Mucosa of descending colon (tissue), 3 donors: ENCODE measurements around the gene AMBRA1. TPM values are rescaled to one million over a fixed set of nuclear protein-coding genes. Genes with fewer than 3 reads are reported as not detected.

Experiments used
- ATAC-seq: fragments of 200-7000 bp; cut with Tn5 transposase; one replicate; pipeline ENCODE4 v1.9.1; 2020; ENCODE audit warnings: mild to moderate bottlenecking, moderate library complexity
- DNase-seq, 3 donors: peaks; one replicate each; pipeline ENCODE4 v3.0.0-alpha.2; 2020
- H3K36me3 ChIP-seq: fragments of 200-600 bp; one replicate; pipeline ENCODE4 v1.8.0; 2021; ENCODE audit warnings: low read depth, mild to moderate bottlenecking
- H3K4me1 ChIP-seq: fragments of 200-600 bp; one replicate; pipeline ENCODE4 v1.8.0; 2021; ENCODE audit warnings: low read depth, mild to moderate bottlenecking
- H3K4me3 ChIP-seq: fragments of 200-600 bp; one replicate; pipeline ENCODE4 v1.8.0; 2021; ENCODE audit warnings: mild to moderate bottlenecking
- H3K9me3 ChIP-seq: fragments of 200-600 bp; one replicate; pipeline ENCODE4 v1.8.0; 2021; ENCODE audit warnings: mild to moderate bottlenecking
- CTCF ChIP-seq: fragments of 200-600 bp; IDR thresholded peaks from one replicate; pipeline ENCODE4 v1.8.0; 2022; ENCODE audit warnings: antibody characterized with exemption, mild to moderate bottlenecking
- intact Hi-C, 2 donors: fragments of 100-400 bp; cut with DNase I in 1 of 2; cut with micrococcal nuclease in 1 of 2; formaldehyde crosslinking; loops; one replicate each; pipeline versions ENCODE4 v1.11.0 to v1.11.1; 2022; cut with DNase I, micrococcal nuclease
- total RNA-seq, 3 donors: library from RNA; stranded (reverse); fragmentation: NEBNext Ultra II Directional in 2 of 3; extraction: Animal tissue kit (Norgen Biotek cat#: 25700) in 2 of 3; gene quantifications; one replicate each; pipeline versions ENCODE4 v1.2.1 to v1.2.4, GENCODE V29; 2021 to 2023
- donor health status: DM: no; HTN: no; CAD: no; lungs with moderate emphysema.
- donor health status: DM: no; HTN: no; CAD: no.
- donor health status: DM: no; HTN: yes; CAD: no.

Gene AMBRA1
- total RNA-seq, 3 donors from 2014 or later = 42.0 to 46.7 (median 45.2) TPM

- H3K36me3 ChIP-seq = no peaks in the 10 kb centered on the region
- no peak for DNase-seq
- peaks cover 12% of the 10 kb centered on the region for H3K4me1 ChIP-seq
- TF ChIP-seq CTCF = no peak
- H3K9me3 ChIP-seq = no peaks in the 10 kb centered on the region
- no peak for ATAC-seq
- intact Hi-C loops = no loop called here
- H3K4me3 ChIP-seq = no peak overlapping the region
These were observed 240.1 kb downstream of the AMBRA1 start for GRCh38 chr11:46353698-46354097.

- H3K36me3 ChIP-seq = no peaks in the 10 kb centered on the region
- no peaks in the 10 kb centered on the region for H3K9me3 ChIP-seq
- peaks cover 18% of the 10 kb centered on the region for H3K4me1 ChIP-seq
- DNase-seq (peak in 2 of 3 donors; percentile 51 to 81), ATAC-seq (peak; percentile 16)
- no peak overlapping the region for H3K4me3 ChIP-seq
- TF ChIP-seq CTCF = peak; percentile 55
- intact Hi-C loops = no loop called here
These were observed 241.6 kb downstream of the AMBRA1 start for GRCh38 chr11:46352063-46352841.

GRCh38 chr11:46351606-46352005 lies 242.2 kb downstream of the AMBRA1 start:
- Histone ChIP-seq H3K36me3 (no peaks in the 10 kb centered on the region), H3K4me3 (no peak overlapping the region), H3K4me1 (peaks cover 18% of the 10 kb centered on the region), H3K9me3 (no peaks in the 10 kb centered on the region)
- no peak for DNase-seq
- TF ChIP-seq CTCF = no peak
- intact Hi-C loops = no loop called here
- ATAC-seq = no peak

GRCh38 chr11:46351148-46351547 lies 242.7 kb downstream of the AMBRA1 start:
- no peak for DNase-seq
- intact Hi-C loops = no loop called here
- Histone ChIP-seq H3K4me1 (peaks cover 18% of the 10 kb centered on the region), H3K4me3 (no peak overlapping the region), H3K36me3 (no peaks in the 10 kb centered on the region), H3K9me3 (no peaks in the 10 kb centered on the region)
- no peak for ATAC-seq
- no peak for TF ChIP-seq CTCF

GRCh38 chr11:46350695-46351094 lies 243.1 kb downstream of the AMBRA1 start:
- DNase-seq (no peak), ATAC-seq (no peak)
- Histone ChIP-seq H3K9me3 (no peaks in the 10 kb centered on the region), H3K4me3 (no peak overlapping the region), H3K4me1 (peaks cover 18% of the 10 kb centered on the region), H3K36me3 (no peaks in the 10 kb centered on the region)
- no peak for TF ChIP-seq CTCF
- intact Hi-C loops = no loop called here
